ACHN (cell line): ENCODE results near the gene HDDC3.
"Not testable (repeated sequence)": the region's sequence is repeated elsewhere in the genome, so short reads cannot be mapped to it uniquely, and the experiment has no call there.

Experiments
- DNase-seq: peaks from one replicate; pipeline ENCODE4 v3.0.0-alpha.2; 2015
- in situ Hi-C: cut with HindIII; loops from 2 replicates; pipeline ENCODE4 v1.10.0; 2017; ENCODE audit warnings: low sequenced_read_pairs, low pct_ligation_motif_present, low pct_unique_long_range_greater_than_20kb

HDDC3 gene

DNA sequence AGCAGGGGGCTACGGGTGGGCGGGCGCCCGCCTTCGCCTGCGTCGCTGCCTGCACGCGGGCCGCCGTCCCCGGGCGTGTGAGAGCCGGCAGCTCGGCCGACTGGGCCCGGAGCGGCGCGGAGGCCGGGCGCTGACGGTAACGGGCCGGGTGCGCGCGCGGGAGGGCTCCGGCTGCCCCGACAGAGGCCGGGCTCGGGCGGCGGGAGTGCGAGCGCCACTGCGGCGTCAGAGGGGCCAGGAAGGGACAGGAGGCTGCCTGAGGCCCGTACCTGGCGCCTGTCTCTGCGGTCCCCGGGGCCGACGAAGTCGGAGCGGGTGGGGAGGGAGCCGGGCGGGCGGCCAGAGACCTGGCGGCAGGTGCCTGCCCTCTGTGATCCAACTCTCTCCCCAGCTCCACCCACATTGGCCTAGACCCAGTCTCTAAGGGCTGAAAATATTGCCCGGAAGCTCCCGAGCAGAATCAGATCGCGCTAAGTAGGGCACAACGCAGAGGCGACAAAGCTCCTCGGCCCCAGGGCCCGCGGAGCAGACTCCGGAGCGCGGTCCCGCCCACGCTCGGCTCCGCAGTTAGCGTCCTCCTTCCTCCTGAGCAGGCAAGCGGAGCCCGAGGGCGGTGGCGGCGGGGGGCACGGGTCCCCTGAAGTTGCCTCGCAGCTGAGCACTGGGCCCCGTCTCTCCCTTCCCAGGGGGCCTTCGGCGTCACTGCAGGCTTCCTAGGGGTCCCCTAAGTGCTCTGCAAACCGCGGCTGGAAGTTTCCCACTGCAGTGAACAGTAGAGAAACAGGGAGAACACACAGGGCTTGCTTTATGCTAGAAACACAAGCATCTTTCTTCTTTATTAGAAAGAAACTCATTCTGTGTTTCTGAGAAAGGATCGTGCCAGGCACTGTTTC lies 29.3 kb downstream of the HDDC3 start, which contains the start of gene MAN2A2:
Gene MAN2A2, plus strand, starts transcription at position 463 of the 893 bp plus-strand sequence. CDS start 906 bp downstream, outside the sequence.
- peak; percentile 28 for DNase-seq

DNA sequence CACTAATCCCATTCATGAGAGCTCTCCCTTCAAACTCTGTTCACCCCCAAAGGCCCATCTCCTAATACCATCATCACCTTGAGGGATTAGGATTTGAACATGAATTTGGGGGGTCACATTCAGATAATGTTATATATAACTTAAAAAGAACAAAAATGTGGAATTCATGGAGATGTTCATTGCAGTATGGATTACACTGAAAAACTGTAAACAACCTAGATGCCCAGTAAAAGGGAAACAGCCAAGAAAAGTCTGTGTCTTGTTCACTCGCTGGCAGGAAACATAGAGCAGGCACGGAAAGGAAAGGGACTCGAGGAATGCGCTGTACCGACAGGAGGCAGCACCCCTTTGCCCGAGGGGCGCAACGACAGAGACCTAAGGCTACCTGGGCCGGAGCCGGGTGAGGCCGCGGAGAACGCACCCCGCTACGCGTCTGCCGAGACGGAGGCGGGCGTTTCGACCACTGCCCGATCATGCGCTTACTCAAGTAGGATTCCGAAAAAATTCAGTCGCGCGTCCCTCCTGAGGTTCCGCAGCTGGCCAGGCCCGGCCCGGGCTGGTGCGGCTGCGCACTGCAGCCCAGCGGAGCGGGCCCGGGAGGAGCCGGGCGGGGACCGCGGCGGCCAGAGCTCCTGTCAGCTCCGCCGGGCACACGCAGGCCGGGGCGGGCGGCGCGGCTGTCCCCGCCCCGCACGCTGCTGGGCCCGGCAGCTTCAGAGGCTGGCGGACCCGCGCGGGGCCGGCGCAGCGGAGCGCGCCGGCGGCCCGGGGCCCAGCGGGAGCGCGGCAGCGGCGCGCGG lies 30.1 kb downstream of the HDDC3 start:
- DNase-seq = peak; percentile 75
- in situ Hi-C loops = no loop called here

More for the DNA sequence above, 29.3 kb downstream of the HDDC3 start, which contains the start of gene MAN2A2:
- in situ Hi-C loops = no loop called here

DNA sequence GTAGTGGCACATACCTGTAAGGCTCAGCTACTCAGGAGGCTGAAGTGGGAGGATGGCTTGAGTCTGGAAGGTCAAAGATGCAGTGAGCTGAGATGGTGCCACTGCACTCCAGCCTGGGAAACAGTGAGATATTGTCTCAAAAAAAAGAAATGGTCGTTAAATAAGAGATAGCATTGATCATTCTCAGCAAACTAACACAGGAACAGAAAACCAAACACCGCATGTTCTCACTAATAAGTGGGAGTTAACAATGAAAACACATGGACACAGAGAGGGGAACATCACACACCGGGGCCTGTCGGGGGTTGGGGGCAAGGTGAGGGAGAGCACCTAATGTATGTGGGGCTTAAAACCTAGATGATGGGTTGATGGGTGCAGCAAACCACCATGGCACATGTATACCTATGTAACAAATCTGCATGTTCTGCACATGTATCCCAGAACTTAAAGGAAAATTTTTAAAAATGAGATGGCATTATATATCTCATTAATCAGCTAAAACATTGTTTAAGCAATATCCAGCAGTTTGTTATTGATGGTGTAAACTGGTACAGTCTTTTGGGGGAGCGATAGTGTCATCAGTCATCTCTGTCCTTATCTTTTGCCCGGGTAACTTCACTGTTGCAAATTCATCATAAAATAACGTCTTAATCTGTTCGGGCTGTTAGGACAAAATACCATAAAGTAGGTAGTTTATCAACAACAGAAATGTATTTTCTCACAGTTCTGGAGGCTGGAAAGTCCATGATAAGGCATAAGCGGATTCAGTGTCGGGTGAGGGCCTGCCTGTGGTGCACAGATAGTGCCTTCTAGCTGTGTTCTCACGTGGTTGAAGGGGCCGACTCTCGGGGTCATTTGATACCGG lies 30.9 kb downstream of the HDDC3 start:
- in situ Hi-C loops = no loop called here
- DNase-seq = no peak

DNA sequence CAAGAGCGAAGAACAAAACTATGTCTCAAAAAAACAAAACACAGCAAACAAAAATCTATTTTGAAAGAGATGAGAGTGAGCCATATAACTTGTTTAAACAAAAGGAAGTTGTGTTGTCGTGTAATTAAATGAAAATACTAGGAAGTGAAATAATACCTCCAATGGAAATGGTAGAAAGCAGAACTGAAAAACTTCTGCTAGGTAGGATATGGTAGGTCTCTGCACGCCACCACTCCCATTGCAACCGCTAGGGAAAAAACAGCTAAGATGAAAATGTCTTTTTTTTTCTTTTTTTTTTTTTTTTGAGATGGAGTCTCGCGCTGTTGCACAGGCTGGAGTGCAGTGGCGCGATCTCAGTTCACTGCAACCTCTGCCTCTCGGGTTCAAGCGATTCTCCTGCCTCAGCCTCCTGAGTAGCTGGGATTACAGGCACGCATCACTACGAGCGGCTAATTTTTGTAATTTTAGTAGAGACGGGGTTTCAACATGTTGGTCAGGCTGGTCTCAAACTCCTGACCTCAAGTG lies 35.2 kb downstream of the HDDC3 start:
- in situ Hi-C loops, DNase-seq: not testable (repeated sequence)

DNA sequence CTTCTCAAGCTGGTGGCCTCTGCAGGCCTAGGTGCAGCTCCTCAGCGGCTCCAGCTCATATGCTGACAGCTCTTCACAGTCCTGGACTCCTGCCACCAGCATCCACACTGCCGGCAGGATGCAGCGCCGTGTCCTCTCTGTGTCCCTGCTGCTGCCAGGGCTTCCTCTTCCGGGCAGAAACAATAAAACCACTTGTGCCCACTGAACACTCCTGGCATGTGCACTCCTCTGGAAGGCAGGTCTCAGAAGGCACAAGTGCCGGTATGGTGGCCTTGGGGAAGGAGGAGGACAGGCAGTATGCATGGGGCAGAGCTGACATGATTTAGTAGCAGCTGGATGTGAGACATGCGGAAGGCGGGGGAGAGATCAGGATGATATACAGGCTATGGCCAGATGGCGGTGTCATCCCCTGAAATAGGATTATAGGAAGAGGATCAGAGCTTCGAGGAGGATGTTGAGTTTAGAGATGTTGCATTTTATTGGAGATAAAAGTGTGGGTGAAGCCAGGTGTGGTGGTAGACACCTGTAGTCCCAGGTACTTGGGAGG lies 36.7 kb downstream of the HDDC3 start:
- no peak for DNase-seq
- in situ Hi-C loops = no loop called here

DNA sequence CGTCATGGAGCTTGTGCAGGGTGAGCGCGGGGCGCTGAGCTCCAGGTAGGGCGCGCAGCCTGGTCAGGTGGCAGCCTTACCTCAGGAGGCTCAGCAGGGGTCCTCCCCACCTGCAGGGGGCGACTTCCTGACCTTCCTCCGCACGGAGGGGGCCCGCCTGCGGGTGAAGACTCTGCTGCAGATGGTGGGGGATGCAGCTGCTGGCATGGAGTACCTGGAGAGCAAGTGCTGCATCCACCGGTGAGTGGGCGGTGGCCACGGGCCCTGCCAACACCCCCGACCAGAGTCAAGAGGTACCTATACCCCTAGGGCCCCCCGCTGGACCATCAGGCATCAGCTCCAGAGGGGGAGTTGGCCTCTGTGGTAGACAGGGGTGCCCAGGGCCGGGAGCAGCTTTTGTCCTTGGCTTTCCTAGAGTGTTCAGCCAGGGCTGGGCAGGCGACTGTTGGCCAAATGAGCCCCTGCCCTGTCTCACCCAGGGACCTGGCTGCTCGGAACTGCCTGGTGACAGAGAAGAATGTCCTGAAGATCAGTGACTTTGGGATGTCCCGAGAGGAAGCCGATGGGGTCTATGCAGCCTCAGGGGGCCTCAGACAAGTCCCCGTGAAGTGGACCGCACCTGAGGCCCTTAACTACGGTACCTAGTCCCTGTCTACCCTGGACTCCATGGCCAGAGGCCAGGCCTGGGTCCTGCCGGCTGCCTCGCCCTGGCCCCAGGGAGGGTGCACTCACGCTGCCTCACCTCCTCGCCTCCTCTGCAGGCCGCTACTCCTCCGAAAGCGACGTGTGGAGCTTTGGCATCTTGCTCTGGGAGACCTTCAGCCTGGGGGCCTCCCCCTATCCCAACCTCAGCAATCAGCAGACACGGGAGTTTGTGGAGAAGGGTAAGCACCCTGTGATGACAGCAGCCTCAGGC lies 38.9 kb downstream of the HDDC3 start:
- no peak for DNase-seq
- in situ Hi-C loops = no loop called here

DNA sequence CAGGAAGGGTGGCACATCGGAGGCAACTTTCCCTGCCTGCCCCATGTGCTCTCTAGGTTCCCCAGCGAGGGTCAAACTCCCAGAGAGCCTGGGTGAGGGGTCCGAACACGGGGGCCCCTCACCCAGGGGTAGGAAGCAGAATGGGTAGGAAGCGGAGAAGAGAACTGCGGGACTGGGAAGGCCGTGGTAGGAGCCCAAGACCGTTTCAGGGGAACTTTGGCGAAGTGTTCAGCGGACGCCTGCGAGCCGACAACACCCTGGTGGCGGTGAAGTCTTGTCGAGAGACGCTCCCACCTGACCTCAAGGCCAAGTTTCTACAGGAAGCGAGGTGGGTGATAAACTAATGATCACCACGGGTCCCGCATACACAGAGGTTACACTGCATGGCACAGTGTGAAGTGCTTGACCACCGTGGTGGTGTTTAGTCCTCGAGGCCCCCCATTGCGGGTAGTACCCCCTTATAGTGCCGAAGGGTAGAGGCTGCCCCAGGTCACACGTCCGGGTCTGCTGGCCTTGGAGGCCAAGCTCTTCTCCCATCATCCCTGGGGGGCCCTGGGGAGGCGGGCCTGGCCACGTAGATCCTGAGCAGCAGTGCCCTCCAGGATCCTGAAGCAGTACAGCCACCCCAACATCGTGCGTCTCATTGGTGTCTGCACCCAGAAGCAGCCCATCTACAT lies 39.7 kb downstream of the HDDC3 start:
- no peak for DNase-seq
- in situ Hi-C loops = no loop called here

DNA sequence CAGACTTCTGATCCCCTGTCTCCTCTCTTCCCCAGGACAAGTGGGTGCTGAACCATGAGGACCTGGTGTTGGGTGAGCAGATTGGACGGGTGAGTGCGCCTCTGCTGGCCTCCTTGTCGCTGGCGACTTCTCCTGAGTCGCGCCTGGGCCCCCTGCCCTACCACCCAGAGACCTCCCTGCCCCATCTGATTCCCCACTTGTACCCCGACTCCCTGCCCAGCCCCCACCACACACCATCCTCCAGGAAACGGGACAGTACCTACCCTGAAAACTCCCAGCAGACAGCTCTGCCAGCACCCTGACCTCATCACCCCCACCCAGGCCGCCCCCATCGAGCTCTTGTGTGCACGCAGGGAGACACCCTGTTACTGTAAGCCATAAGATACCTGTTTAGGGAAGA lies 40.3 kb downstream of the HDDC3 start:
- no peak for DNase-seq
- in situ Hi-C loops = no loop called here

DNA sequence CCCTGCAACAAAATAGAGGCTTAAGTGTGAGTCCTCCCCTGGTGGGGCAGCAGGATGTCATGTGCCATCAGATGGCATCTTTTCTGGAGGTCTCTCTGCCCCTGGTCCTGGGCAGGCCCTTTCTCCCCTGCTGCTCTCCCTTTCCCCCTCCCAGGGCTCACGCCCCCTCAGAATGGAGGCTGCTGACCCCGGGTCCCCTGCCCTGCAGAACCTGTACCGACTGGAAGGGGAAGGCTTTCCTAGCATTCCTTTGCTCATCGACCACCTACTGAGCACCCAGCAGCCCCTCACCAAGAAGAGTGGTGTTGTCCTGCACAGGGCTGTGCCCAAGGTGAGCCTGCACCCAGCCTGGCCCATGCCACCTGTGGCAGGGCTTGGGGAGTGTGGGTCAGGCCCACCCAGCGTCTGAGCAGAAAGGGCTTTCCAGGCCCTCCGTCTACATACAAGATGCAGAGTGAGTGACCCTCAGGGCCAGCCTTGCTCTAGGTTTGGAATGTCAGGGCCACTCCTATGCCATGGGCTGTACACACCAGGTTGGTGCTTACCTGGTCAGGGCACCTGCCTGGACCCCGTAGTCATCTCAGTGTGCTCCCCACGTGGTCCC lies 40.9 kb downstream of the HDDC3 start:
- in situ Hi-C loops = no loop called here
- no peak for DNase-seq

DNA sequence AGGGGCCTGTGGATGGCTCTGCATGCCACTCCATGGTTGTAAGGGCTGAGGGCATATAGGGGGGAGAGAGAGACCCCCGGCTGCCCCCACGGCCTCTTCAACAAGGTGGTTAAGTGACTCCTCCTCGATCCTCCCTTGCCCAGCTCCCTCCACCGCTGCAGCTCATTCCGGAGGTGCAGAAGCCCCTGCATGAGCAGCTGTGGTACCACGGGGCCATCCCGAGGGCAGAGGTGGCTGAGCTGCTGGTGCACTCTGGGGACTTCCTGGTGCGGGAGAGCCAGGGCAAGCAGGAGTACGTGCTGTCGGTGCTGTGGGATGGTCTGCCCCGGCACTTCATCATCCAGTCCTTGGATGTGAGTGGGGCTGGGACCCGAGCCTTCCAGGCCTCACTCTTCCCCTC lies 41.5 kb downstream of the HDDC3 start:
- DNase-seq = no peak
- in situ Hi-C loops = no loop called here

DNA sequence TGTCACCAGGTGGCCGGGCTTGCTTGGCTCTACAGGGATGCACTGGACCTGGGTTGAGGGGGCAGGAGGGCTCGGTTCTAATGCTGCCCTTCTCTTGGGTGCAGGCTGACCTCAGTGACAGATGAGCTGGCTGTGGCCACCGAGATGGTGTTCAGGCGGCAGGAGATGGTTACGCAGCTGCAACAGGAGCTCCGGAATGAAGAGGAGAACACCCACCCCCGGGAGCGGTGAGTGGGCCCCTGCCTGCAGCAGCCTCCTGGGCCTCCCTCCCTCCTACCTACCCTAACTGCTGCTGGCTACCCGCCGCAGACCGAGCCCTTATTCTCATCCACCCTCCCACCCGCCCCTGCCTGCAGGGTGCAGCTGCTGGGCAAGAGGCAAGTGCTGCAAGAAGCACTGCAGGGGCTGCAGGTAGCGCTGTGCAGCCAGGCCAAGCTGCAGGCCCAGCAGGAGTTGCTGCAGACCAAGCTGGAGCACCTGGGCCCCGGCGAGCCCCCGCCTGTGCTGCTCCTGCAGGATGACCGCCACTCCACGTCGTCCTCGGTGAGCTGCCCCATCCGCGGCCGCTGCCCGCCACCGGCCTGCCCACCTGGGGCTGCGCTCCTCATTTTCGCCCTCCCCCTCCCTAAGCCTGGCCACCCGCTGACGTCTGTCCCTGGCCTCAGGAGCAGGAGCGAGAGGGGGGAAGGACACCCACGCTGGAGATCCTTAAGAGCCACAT lies 42.5 kb downstream of the HDDC3 start:
- in situ Hi-C loops = no loop called here
- DNase-seq = no peak

DNA sequence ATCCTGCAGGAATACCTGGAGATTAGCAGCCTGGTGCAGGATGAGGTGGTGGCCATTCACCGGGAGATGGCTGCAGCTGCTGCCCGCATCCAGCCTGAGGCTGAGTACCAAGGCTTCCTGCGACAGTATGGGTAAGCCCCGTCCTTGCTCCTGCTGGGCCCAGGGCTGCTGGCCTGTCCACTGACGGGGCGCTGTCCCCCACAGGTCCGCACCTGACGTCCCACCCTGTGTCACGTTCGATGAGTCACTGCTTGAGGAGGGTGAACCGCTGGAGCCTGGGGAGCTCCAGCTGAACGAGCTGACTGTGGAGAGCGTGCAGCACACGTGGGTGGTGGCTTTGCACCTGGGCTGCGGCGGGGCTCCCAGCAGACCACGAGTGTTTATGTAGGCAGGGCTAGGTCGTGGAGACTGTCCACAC lies 43.0 kb downstream of the HDDC3 start:
- DNase-seq = no peak
- in situ Hi-C loops = no loop called here

DNA sequence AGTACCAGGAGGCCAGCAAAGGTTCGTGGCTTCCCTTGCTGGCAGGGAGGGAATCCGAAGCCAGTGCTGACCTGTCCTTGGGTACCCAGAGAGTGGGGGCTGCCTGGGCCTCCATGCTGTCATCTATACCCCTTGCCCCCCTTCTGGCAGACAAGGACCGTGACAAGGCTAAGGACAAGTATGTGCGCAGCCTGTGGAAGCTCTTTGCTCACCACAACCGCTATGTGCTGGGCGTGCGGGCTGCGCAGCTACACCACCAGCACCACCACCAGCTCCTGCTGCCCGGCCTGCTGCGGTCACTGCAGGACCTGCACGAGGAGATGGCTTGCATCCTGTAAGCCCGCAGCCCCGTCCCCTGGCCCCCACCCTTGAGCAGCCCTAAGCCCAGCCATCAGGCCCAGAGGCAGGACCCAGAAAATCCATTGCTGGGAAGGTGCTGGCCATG lies 45.3 kb downstream of the HDDC3 start:
- in situ Hi-C loops = no loop called here
- no peak for DNase-seq

DNA sequence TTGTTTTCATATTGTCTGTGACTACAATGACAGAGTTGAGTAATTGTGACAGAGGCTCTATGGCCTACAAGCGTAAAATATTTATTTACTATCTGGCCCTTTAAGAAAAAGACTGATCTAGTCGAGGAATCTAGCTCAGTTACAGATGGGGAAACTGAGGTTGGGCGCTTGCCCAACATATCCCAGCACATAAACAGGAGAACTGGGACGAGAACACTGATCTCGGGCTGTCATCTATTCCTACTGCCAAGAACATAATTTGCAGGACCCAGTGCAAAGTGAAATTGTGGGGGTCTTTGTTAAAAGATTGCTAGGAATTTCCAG lies 46.1 kb downstream of the HDDC3 start:
- DNase-seq = no peak
- in situ Hi-C loops = no loop called here

DNA sequence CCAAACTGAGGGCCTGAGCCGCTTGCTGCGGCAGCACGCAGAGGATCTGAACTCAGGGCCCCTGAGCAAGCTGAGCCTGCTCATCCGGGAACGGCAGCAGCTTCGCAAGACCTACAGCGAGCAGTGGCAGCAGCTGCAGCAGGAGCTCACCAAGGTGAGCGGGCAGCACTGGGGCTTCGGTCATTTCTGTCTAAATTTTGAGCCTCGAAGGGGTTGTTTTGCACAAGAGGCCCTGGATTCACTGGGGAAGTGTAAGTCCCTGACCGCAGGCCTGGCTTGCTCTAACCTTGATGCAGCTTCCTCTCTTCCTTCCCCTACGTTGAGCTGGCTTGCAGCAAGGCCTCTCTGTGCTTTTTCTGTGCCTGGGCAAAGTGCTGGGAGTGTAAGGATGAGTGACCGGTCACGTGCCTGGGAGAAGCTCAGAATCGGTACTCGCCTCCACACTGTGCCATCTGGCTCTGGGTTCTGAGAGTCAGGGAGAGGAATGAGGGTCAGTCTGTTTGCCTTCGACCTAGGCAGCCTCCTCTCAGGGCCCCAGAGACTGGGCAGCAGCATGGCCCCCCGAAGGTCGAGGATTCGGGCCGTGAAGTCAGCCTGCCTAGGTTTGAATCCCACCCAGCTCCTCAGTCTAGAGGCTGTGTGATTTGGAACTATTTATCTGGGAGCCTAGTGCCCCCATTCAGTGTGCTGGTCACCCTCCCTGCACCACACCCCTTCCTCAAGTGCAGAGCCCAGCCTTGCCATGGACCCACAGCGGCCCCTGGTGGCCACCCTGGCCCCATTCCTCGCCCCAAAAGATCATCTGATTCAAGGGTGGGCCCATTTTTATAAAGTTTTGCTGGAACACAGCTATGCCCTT lies 46.7 kb downstream of the HDDC3 start:
- DNase-seq = peak; percentile 43
- in situ Hi-C loops = no loop called here
